ENCODE measurements around the gene UBE4B. TPM values are rescaled to one million over a fixed set of nuclear protein-coding genes. Genes with fewer than 3 reads are reported as not detected.
A peak's percentile ranks its signal among the peaks of the same experiment; 100 is the strongest.
"Not testable (repeated sequence)": the region's sequence is repeated elsewhere in the genome, so short reads cannot be mapped to it uniquely, and the experiment has no call there.

The UBE4B gene
- total RNA-seq, 3 donors from 2014 or later, result 40.7 to 66.2 (median 41.4) TPM

DNA sequence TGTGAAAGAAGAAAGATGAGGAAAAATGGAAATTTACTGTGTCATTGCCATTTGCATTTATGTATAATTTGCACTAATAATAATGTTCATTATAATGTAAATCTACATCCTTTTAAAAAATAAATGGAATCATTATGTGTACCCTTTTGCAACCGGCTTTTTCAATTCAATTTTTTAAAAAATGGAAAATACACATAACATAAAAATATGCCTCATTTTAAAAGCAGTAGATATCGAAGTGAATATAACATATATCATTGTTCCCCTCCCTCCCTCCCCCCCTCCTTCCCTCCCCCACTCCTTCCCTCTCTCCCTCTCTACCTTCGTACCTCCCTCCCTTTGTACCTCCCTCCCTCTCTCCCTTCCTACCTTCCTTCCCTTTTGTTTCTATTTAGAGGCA, 33.0 kb downstream of the UBE4B start:
- H3K36me3 ChIP-seq (ENCODE audit: low read depth), result no peaks in the 10 kb centered on the region
- H3K4me3 ChIP-seq, result no peak overlapping the region
- intact Hi-C loops (cut with DNase I, micrococcal nuclease), result no loop called here
- H3K9me3 ChIP-seq, result no peaks in the 10 kb centered on the region
- TF ChIP-seq, protein P1, sequence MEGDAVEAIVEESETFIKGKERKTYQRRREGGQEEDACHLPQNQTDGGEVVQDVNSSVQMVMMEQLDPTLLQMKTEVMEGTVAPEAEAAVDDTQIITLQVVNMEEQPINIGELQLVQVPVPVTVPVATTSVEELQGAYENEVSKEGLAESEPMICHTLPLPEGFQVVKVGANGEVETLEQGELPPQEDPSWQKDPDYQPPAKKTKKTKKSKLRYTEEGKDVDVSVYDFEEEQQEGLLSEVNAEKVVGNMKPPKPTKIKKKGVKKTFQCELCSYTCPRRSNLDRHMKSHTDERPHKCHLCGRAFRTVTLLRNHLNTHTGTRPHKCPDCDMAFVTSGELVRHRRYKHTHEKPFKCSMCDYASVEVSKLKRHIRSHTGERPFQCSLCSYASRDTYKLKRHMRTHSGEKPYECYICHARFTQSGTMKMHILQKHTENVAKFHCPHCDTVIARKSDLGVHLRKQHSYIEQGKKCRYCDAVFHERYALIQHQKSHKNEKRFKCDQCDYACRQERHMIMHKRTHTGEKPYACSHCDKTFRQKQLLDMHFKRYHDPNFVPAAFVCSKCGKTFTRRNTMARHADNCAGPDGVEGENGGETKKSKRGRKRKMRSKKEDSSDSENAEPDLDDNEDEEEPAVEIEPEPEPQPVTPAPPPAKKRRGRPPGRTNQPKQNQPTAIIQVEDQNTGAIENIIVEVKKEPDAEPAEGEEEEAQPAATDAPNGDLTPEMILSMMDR (IDR thresholded peaks at IDR 0.05), result no peak
- no peaks in the 10 kb centered on the region for H3K4me1 ChIP-seq (ENCODE audit: low read depth)
- ATAC-seq (no peak), DNase-seq (no peak)

DNA sequence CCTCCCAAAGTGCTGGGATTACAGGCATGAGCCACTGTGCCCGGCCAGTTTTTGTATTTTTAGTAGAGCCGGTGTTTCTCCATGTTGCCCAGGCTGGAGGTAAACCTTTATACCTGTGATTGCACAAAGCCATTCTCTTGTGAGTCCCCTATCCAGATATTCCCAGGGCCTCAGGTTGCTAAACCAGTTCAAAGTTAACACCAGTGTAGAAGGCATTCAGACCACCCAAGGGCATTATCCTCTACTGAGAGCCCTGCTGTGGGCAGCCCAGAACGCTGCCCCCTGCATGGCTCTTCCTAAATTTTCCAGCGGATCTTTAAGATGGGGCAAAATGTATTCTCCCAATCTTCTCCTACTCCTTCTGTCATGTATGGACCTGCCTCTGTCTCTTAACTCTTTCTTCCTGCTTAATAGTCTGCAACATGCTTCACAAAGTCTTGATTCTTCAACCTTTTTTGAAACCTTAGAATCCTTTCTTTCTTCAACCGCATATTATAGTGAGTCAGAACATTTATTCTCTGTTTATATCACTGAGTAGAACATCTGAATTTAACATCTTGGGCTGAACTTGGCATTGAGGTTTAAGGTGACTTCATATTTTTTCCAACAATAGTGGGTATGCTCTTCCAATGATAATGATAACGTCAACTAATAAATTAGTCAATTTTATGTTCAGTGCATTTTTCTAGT, 36.0 kb downstream of the UBE4B start:
- Histone ChIP-seq H3K4me1 (ENCODE audit: low read depth) (no peaks in the 10 kb centered on the region), H3K36me3 (ENCODE audit: low read depth) (no peaks in the 10 kb centered on the region), H3K4me3 (no peak overlapping the region), H3K9me3 (no peaks in the 10 kb centered on the region)
- ATAC-seq (no peak), DNase-seq (no peak)
- TF ChIP-seq, protein P1 (IDR thresholded peaks at IDR 0.05), result no peak
- intact Hi-C loops (cut with DNase I, micrococcal nuclease), result no loop called here

DNA sequence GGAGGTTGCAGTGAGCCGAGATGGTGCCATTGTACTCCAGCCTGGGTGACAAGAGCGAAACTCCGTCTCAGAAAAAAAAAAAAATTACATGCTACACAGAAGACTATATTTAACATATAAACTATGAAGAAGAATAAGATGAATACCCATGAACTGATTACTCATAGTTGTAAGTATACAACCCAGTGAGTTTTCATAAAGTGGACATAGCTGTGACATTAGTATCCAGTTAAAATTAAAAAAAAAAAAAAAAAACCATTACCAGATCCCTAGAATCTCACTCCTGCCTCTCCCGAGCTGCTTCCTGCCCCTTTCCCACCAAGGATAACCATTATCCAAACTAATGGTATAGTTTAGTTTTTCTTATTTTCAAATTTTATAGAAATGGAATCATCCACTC, 37.4 kb downstream of the UBE4B start:
- Histone ChIP-seq H3K9me3 (no peaks in the 10 kb centered on the region), H3K4me1 (ENCODE audit: low read depth) (no peaks in the 10 kb centered on the region), H3K36me3 (ENCODE audit: low read depth) (no peaks in the 10 kb centered on the region), H3K4me3 (no peak overlapping the region)
- ATAC-seq, result no peak
- intact Hi-C loops (cut with DNase I, micrococcal nuclease), result no loop called here
- TF ChIP-seq, protein P1 (IDR thresholded peaks at IDR 0.05), result no peak
- DNase-seq, result no peak

DNA sequence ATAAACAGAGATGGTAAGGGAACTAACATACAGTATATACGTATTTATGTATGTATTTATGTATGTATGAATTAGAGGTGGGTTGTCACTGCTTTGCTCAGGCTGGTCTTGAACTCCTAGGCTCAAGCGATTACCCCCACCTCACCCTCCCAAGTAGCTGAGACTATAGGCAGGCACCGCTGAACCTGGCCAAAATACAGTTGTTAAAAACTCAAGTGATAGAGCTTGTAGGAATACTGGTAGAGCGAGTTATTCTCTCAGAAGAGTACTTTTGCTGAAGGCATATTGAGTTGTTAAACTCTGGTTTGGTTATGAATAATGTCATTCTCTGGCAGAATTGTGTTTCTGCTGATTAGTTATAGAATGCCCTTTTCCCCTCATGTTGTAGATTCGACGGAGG, 38.9 kb downstream of the UBE4B start:
- Histone ChIP-seq H3K4me1 (ENCODE audit: low read depth) (no peaks in the 10 kb centered on the region), H3K4me3 (no peak overlapping the region), H3K9me3 (no peaks in the 10 kb centered on the region), H3K36me3 (ENCODE audit: low read depth) (no peaks in the 10 kb centered on the region)
- DNase-seq, result no peak
- TF ChIP-seq, protein P1 (IDR thresholded peaks at IDR 0.05), result no peak
- no peak for ATAC-seq
- intact Hi-C loops (cut with DNase I, micrococcal nuclease), result no loop called here

DNA sequence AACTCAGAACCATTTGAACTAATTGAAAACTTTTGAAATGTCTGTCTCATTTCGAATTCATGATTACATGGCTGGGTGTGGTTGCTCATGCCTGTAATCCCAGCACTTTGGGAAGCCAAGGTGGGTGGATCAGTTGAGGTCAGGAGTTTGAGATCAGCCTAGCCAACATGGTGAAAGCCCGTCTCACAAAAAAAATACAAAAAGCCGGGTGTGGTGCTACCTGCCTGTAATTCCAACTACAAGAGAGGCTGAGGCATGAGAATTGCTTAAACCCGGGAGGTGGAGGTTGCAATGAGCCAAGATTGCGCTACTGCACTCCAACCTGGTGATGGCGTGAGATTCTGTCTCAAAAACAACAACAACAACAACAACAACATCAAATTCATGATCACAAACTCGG, 40.6 kb downstream of the UBE4B start:
- H3K4me1 ChIP-seq (ENCODE audit: low read depth); DNase-seq; H3K4me3 ChIP-seq; intact Hi-C loops (cut with DNase I, micrococcal nuclease); H3K36me3 ChIP-seq (ENCODE audit: low read depth); ATAC-seq; H3K9me3 ChIP-seq: not testable (repeated sequence)

DNA sequence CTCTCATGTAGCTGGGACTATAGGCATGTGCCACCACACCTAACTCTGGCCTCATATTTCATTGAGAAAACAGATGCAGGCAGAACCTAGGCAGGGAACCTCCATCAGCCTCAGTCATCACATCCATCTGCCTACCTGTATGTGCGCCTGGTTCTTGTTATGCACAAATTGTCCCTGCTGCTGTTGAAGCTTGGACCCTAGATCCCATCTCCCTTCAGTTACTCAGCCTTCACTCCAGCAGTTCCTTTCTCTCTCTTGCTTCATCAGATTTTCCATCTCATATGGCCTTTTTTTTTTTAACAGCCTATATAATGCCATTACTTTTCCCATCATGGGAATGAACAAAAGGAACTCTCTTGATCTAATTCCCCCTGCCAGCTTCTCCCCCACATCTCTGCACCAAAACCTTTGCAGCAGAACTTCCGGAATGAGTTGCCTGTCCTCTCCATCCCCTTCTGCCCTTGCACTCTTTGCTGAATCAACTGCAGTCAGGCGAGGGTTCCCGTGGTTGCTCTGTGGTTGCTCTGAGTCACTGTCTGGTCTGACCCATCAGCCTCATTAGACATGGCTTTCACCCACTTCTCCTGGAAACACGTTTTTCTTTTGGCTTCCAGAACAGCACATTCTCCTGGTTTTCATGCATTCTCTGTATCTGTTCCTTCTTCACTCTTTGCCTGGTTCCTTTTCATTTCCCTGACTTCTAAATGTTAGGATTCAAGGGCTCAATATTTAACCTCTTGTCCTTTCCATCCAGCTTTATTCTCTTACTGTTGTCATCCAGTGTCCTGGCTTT, 41.5 kb downstream of the UBE4B start:
- TF ChIP-seq, protein P1 (IDR thresholded peaks at IDR 0.05), result no peak
- Histone ChIP-seq H3K4me3 (no peak overlapping the region), H3K9me3 (no peaks in the 10 kb centered on the region), H3K36me3 (ENCODE audit: low read depth) (no peaks in the 10 kb centered on the region), H3K4me1 (ENCODE audit: low read depth) (peaks cover 3% of the 10 kb centered on the region)
- intact Hi-C loops (cut with DNase I, micrococcal nuclease), result no loop called here
- DNase-seq, result peak in 1 of 3 donors; percentile 49
- ATAC-seq, result peak; percentile 71
